B cell (primary cell): ENCODE measurements around the gene KRTAP4-7. TPM values are rescaled to one million over a fixed set of nuclear protein-coding genes. Genes with fewer than 3 reads are reported as not detected.
"Not testable (repeated sequence)": the region's sequence is repeated elsewhere in the genome, so short reads cannot be mapped to it uniquely, and the experiment has no call there.

ENCODE experiments used
- ATAC-seq: fragments of 200-7000 bp; cut with Tn5 transposase; one replicate; pipeline ENCODE4 v1.10.0; 2021; ENCODE audit warnings: low read depth, mild to moderate bottlenecking, moderate number of reproducible peaks, moderate library complexity
- CTCF ChIA-PET: fragments of 350-600 bp; sonication (Branson Sonifier 250); formaldehyde crosslinking; loops from one replicate; lab custom pipeline; 2021; ENCODE audit warnings: antibody characterized with exemption, inconsistent platforms; lab: Charles Lee
- POLR2A ChIA-PET: fragments of 350-600 bp; sonication (Branson Sonifier 250); formaldehyde crosslinking; loops from one replicate; lab custom pipeline; 2021; ENCODE audit warnings: antibody characterized with exemption; lab: Charles Lee
- DNase-seq: peaks from one replicate; pipeline ENCODE4 v3.0.0; 2013
- H2AFZ ChIP-seq: 2 replicates; pipeline ENCODE4 v1.6.1; 2012; ENCODE audit warnings: mild to moderate bottlenecking, low read depth, low read length; ENCODE audit not compliant: insufficient read depth, poor library complexity, severe bottlenecking
- H3K27ac ChIP-seq, 2 donors: 1 replicate in 1 of 2; 2 replicates in 1 of 2; pipeline ENCODE4 v1.5.1; 2012 to 2013; ENCODE audit warnings: low read length in 2 of 2, mild to moderate bottlenecking in 2 of 2, moderate library complexity in 1 of 2
- H3K27me3 ChIP-seq, 4 experiments: fragments of 200-600 bp in 1 of 4; sonication (generic) in 1 of 4; replicated peaks in 1 of 4; 1 replicate in 2 of 4; 2 replicates in 2 of 4; pipeline versions ENCODE4 v1.6.1 to v1.7.0; 2013 to 2016; ENCODE audit warnings: low read length in 3 of 4, mild to moderate bottlenecking in 2 of 4, mixed read lengths in 1 of 4, moderate library complexity in 1 of 4; ENCODE audit not compliant: insufficient read depth in 4 of 4, control insufficient read depth in 3 of 4; ENCODE audit errors: control extremely low read depth in 1 of 4
- H3K36me3 ChIP-seq, 2 experiments: replicated peaks in 1 of 2; 1 replicate in 1 of 2; 2 replicates in 1 of 2; pipeline versions ENCODE4 v1.6.1 to v1.7.1; 2013; ENCODE audit warnings: low read length in 1 of 2; ENCODE audit not compliant: insufficient read depth in 2 of 2, control insufficient read depth in 1 of 2; ENCODE audit errors: control extremely low read depth in 1 of 2, extremely low read depth in 1 of 2
- H3K4me1 ChIP-seq, 2 donors: fragments of 200-600 bp in 1 of 2; sonication (generic) in 1 of 2; 1 replicate in 1 of 2; 2 replicates in 1 of 2; pipeline versions ENCODE4 v1.5.1 to v1.6.1; 2013 to 2017; ENCODE audit warnings: low read length in 2 of 2; ENCODE audit not compliant: control insufficient read depth in 2 of 2, insufficient read depth in 2 of 2
- H3K4me2 ChIP-seq: replicated peaks from 2 replicates; pipeline ENCODE3; 2012; ENCODE audit warnings: mild to moderate bottlenecking, low read depth, low read length; ENCODE audit not compliant: poor library complexity, severe bottlenecking
- H3K4me3 ChIP-seq, 5 experiments: fragments of 200-600 bp in 1 of 5; sonication (generic) in 1 of 5; 1 replicate in 3 of 5; 2 replicates in 2 of 5; pipeline versions ENCODE4 v1.5.1 to v1.7.0; 2011 to 2016; ENCODE audit warnings: low read length in 4 of 5, mild to moderate bottlenecking in 4 of 5, low read depth in 2 of 5, control low read depth in 1 of 5, moderate library complexity in 1 of 5; ENCODE audit not compliant: insufficient read depth in 1 of 5; ENCODE audit errors: control extremely low read depth in 1 of 5, extremely low read depth in 1 of 5
- H3K79me2 ChIP-seq: fragments of 200-600 bp; sonication (generic); one replicate; pipeline ENCODE4 v1.6.0; 2016; ENCODE audit warnings: low read length; ENCODE audit not compliant: control insufficient read depth, insufficient read depth
- H3K9ac ChIP-seq: fragments of 200-600 bp; sonication (generic); 2 replicates; pipeline ENCODE4 v1.6.1; 2017; ENCODE audit warnings: mild to moderate bottlenecking, low read length, moderate library complexity
- H3K9me3 ChIP-seq, 3 donors: one replicate each; pipeline versions ENCODE4 v1.6.1 to v1.7.1; 2013; ENCODE audit warnings: low read length in 2 of 3; ENCODE audit not compliant: control insufficient read depth in 2 of 3, insufficient read depth in 1 of 3; ENCODE audit errors: control extremely low read depth in 1 of 3
- H4K20me1 ChIP-seq: 2 replicates; pipeline ENCODE4 v1.6.0; 2012; ENCODE audit warnings: mild to moderate bottlenecking, low read length; ENCODE audit not compliant: insufficient read depth, control insufficient read depth, poor library complexity, severe bottlenecking
- H3K27ac Mint-ChIP-seq: one replicate; pipeline ENCODE4 v1.8.0; 2021; ENCODE audit warnings: mixed read lengths
- H3K27me3 Mint-ChIP-seq: one replicate; pipeline ENCODE4 v1.8.0; 2021; ENCODE audit warnings: mixed read lengths
- H3K4me1 Mint-ChIP-seq: one replicate; pipeline ENCODE4 v1.8.0; 2021; ENCODE audit warnings: mixed read lengths
- H3K4me3 Mint-ChIP-seq: one replicate; pipeline ENCODE4 v1.8.0; 2021; ENCODE audit warnings: mixed read lengths
- H3K9me3 Mint-ChIP-seq: one replicate; pipeline ENCODE4 v1.8.0; 2022; ENCODE audit warnings: mixed read lengths; ENCODE audit not compliant: insufficient read depth
- EZH2 ChIP-seq: IDR thresholded peaks from 2 replicates; pipeline ENCODE4 v1.6.1; 2012; ENCODE audit warnings: borderline replicate concordance, low read depth, mild to moderate bottlenecking, moderate library complexity, low read length; ENCODE audit not compliant: insufficient read depth, poor library complexity, severe bottlenecking
- WGBS: methylation state at CpG from one replicate; pipeline ENCODE4 v1.1.5; 2013; ENCODE audit warnings: missing lambda C conversion rate; ENCODE audit not compliant: insufficient coverage; 5-methylcytosine and 5-hydroxymethylcytosine counted together
- intact Hi-C: fragments of 100-400 bp; cut with micrococcal nuclease; formaldehyde crosslinking; loops from one replicate; pipeline ENCODE4 v1.10.0; 2022
- polyA plus RNA-seq: library from polyadenylated mRNA; depleted of rRNA; stranded (reverse); fragments of >200 nt; gene quantifications from 2 replicates; pipeline ENCODE4 v1.2.3, GENCODE V29; 2012
- total RNA-seq, 2 donors: library from RNA; stranded (reverse); fragments of 120-200 nt in 1 of 2; gene quantifications; 1 replicate in 1 of 2; 2 replicates in 1 of 2; pipeline versions ENCODE4 v1.2.3 to v1.2.4, GENCODE V29; 2013 to 2022
- TF ChIP-seq, protein P1 (sequence below): fragments of 200-600 bp; IDR thresholded peaks from one replicate; pipeline ENCODE4 v1.8.0; 2022; ENCODE audit warnings: antibody characterized with exemption, mild to moderate bottlenecking

Gene KRTAP4-7
- total and polyA plus RNA-seq, 2 donors (not counting 1 experiment from before 2014, with no cell fraction given): not detected

DNA sequence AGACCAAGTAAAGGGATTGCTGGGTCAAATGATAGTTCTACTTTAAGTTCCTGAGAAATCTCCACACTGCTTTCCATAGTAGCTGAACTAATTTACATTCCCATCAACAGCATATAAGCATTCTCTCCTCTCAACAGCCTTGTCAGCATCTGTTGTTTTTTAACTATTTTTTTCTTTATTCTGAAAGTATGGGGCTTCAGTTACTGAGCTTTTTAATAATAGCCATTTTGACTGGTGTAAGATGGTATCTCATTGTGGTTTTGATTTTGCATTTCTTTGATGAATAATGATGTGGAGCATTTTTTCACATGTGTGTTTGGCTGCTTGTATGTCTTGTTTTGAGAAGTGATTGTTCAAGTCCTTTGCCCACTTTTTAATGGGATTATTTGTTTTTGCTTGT, 31.4 kb upstream of the KRTAP4-7 start:
- intact Hi-C loops: no loop called here
- Histone ChIP-seq H3K79me2 (no peaks in the 10 kb centered on the region), H3K27ac (no peak overlapping the region), H2AFZ (no peak overlapping the region), H3K4me3 (no peak overlapping the region), H3K9ac (no peak overlapping the region), H3K9me3 (peaks cover 0 to 2% (median under 1%) of the 10 kb centered on the region in 3 donors), H3K36me3 (no peaks in the 10 kb centered on the region), H3K4me1 (no peaks in the 10 kb centered on the region), H4K20me1 (no peaks in the 10 kb centered on the region), H3K27me3 (no peaks in the 10 kb centered on the region), H3K4me2 (no peak overlapping the region)
- ChIA-PET POLR2A (no interaction called here), CTCF (no interaction called here)
- DNase-seq (no peak), ATAC-seq (no peak)
- TF ChIP-seq, protein P1, sequence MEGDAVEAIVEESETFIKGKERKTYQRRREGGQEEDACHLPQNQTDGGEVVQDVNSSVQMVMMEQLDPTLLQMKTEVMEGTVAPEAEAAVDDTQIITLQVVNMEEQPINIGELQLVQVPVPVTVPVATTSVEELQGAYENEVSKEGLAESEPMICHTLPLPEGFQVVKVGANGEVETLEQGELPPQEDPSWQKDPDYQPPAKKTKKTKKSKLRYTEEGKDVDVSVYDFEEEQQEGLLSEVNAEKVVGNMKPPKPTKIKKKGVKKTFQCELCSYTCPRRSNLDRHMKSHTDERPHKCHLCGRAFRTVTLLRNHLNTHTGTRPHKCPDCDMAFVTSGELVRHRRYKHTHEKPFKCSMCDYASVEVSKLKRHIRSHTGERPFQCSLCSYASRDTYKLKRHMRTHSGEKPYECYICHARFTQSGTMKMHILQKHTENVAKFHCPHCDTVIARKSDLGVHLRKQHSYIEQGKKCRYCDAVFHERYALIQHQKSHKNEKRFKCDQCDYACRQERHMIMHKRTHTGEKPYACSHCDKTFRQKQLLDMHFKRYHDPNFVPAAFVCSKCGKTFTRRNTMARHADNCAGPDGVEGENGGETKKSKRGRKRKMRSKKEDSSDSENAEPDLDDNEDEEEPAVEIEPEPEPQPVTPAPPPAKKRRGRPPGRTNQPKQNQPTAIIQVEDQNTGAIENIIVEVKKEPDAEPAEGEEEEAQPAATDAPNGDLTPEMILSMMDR: no peak
- no peak for TF ChIP-seq EZH2
- no peaks in the 10 kb centered on the region for H3K4me1 Mint-ChIP-seq
- H3K4me3 Mint-ChIP-seq: no peak overlapping the region
- no peak overlapping the region for H3K27ac Mint-ChIP-seq
- H3K27me3 Mint-ChIP-seq: peaks cover 38% of the 10 kb centered on the region
- no peaks in the 10 kb centered on the region for H3K9me3 Mint-ChIP-seq

DNA sequence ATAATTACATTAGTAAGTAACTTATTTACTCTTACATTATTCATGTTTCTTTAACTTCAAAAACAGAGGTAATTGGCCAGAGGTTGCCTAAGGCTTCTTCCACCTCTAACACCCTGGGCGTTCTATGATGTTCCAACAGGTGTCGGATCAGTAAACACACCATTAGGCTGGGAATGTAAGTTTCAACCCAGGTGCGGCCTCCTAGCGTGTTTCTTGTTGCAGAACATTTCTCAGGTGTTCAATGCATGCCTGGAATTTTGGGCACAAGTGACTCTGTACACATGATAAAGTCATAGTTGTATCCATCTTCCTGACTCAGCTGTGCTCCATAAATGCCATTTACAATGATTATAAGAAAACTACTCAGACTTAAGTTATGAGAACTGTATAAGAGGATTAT, 29.9 kb upstream of the KRTAP4-7 start:
- Histone ChIP-seq H3K27ac (no peak overlapping the region), H2AFZ (no peak overlapping the region), H3K4me3 (no peak overlapping the region), H4K20me1 (no peaks in the 10 kb centered on the region), H3K4me1 (no peaks in the 10 kb centered on the region), H3K9ac (no peak overlapping the region), H3K9me3 (peaks cover 0 to 2% (median 1%) of the 10 kb centered on the region in 3 donors), H3K27me3 (no peaks in the 10 kb centered on the region), H3K36me3 (no peaks in the 10 kb centered on the region), H3K79me2 (no peaks in the 10 kb centered on the region), H3K4me2 (no peak overlapping the region)
- WGBS: 90% methylated on average over 4 of the region's 4 CpGs
- H3K27ac Mint-ChIP-seq: no peak overlapping the region
- CTCF ChIA-PET: no interaction called here
- no peaks in the 10 kb centered on the region for H3K4me1 Mint-ChIP-seq
- TF ChIP-seq, protein P1: no peak
- TF ChIP-seq EZH2: no peak
- H3K9me3 Mint-ChIP-seq: no peaks in the 10 kb centered on the region
- intact Hi-C loops: no loop called here
- peaks cover 46% of the 10 kb centered on the region for H3K27me3 Mint-ChIP-seq
- H3K4me3 Mint-ChIP-seq: no peak overlapping the region
- DNase-seq (no peak), ATAC-seq (no peak)
- POLR2A ChIA-PET: no interaction called here

DNA sequence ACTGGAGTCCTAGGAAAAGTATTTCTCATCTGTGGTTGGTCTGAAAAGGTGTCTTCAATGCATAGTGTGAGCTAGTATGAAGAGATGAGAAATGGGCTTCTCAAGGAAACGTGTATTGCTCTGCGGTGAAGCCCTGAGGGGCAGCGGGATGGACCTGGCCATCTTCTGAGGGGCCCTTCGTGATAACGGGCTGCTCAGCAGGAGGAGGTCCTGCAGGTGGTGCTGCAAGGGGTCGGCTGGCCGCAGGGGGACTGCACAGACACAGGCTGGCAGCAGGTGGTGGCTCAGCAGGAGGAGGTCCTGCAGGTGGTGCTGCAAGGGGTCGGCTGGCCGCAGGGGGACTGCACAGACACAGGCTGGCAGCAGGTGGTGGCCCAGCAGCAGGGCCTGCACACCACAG, 29.4 kb upstream of the KRTAP4-7 start:
- H3K4me3 ChIP-seq, DNase-seq, H3K4me3 Mint-ChIP-seq, ATAC-seq, CTCF ChIA-PET, H3K9ac ChIP-seq, H3K79me2 ChIP-seq, H3K4me2 ChIP-seq, intact Hi-C loops, H3K4me1 ChIP-seq, H3K27me3 ChIP-seq, H3K9me3 ChIP-seq, H2AFZ ChIP-seq, H3K36me3 ChIP-seq, H3K27ac Mint-ChIP-seq, POLR2A ChIA-PET, H3K27ac ChIP-seq, H3K4me1 Mint-ChIP-seq, H4K20me1 ChIP-seq, H3K9me3 Mint-ChIP-seq: not testable (repeated sequence)
- peaks cover 50% of the 10 kb centered on the region for H3K27me3 Mint-ChIP-seq
- WGBS: 94% methylated on average over 3 of the region's 9 CpGs
